Astrocyte (in vitro differentiated cells and primary cell): Measurements from ENCODE around the gene CLDN17.

Source experiments
- CTCF ChIP-seq: IDR thresholded peaks from 2 replicates; pipeline ENCODE4 v1.5.1; 2011; ENCODE audit warnings: low read depth, mild to moderate bottlenecking, inconsistent platforms, low read length, moderate library complexity; ENCODE audit not compliant: insufficient read depth
- EZH2 ChIP-seq: IDR thresholded peaks from 2 replicates; pipeline ENCODE4 v1.6.1; 2012; ENCODE audit warnings: mild to moderate bottlenecking, low read length, inconsistent platforms; ENCODE audit not compliant: insufficient read depth

GRCh38 chr21:30126576-30126975, 40.0 kb downstream of the CLDN17 start:
- TF ChIP-seq EZH2 (no peak), CTCF (no peak)
